IMR-90 (cell line): ENCODE results near the gene NPDC1. TPM values are rescaled to one million over a fixed set of nuclear protein-coding genes. Genes with fewer than 3 reads are reported as not detected.
A peak's percentile ranks its signal among the peaks of the same experiment; 100 is the strongest.

Source experiments
- ATAC-seq: fragments of 200-7000 bp; cut with Tn5 transposase; 2 replicates; pipeline ENCODE4 v1.9.1; 2020; ENCODE audit warnings: low read depth, mild to moderate bottlenecking, moderate library complexity
- BruUV-seq: library from RNA; stranded (reverse); fragments of 400-500 nt; replicated peaks from 2 replicates; lab custom pipeline; 2021; lab: Mats Ljungman, UMichigan
- CTCF ChIA-PET: fragments of 300-600 bp; formaldehyde crosslinking; extraction: SDS; loops from one replicate; lab custom pipeline; 2021; ENCODE audit warnings: antibody characterized with exemption; lab: Yijun Ruan, JAX
- POLR2A ChIA-PET: fragments of 300-600 bp; sonication (Branson Sonifier 250); formaldehyde crosslinking; loops from one replicate; lab custom pipeline; 2022; ENCODE audit warnings: antibody characterized with exemption; ENCODE audit not compliant: unreplicated experiment; lab: Charles Lee
- DNase-seq: peaks from one replicate; pipeline ENCODE4 v3.0.0; 2013
- H2AFZ ChIP-seq: replicated peaks from 2 replicates; pipeline ENCODE3; 2013; ENCODE audit warnings: low read length, mild to moderate bottlenecking; ENCODE audit not compliant: poor library complexity
- H2AK5ac ChIP-seq: 2 replicates; pipeline ENCODE4 v1.6.1; 2013; ENCODE audit warnings: low read depth, low read length, inconsistent platforms
- H2AK9ac ChIP-seq: replicated peaks from 2 replicates; pipeline ENCODE3; 2013; ENCODE audit warnings: mild to moderate bottlenecking, low read depth, low read length, moderate library complexity; ENCODE audit not compliant: poor library complexity
- H2BK120ac ChIP-seq: 2 replicates; pipeline ENCODE4 v1.6.1; 2013; ENCODE audit warnings: low read depth, low read length, inconsistent platforms
- H2BK15ac ChIP-seq: 3 replicates; pipeline ENCODE4 v1.6.1; 2013; ENCODE audit warnings: low read depth, low read length, inconsistent platforms
- H2BK20ac ChIP-seq: 2 replicates; pipeline ENCODE4 v1.6.1; 2013; ENCODE audit warnings: low read depth, mild to moderate bottlenecking, inconsistent platforms, low read length, moderate library complexity
- H2BK5ac ChIP-seq: 2 replicates; pipeline ENCODE4 v1.6.1; 2013; ENCODE audit warnings: mild to moderate bottlenecking, low read depth, low read length, inconsistent platforms; ENCODE audit not compliant: poor library complexity, severe bottlenecking
- H3K14ac ChIP-seq: replicated peaks from 2 replicates; pipeline ENCODE4 v1.6.1; 2013; ENCODE audit warnings: low read depth, low read length, inconsistent platforms
- H3K18ac ChIP-seq: 2 replicates; pipeline ENCODE4 v1.6.1; 2013; ENCODE audit warnings: low read depth, low read length, control low read depth
- H3K23ac ChIP-seq: 2 replicates; pipeline ENCODE4 v1.6.1; 2013; ENCODE audit warnings: low read depth, low read length, inconsistent platforms
- H3K27ac ChIP-seq: 2 replicates; pipeline ENCODE4 v1.5.1; 2013; ENCODE audit warnings: mild to moderate bottlenecking, control low read depth, low read length; ENCODE audit not compliant: insufficient read depth
- H3K27me3 ChIP-seq: 2 replicates; pipeline ENCODE4 v1.6.1; 2013; ENCODE audit warnings: low read length; ENCODE audit not compliant: control insufficient read depth, insufficient read depth
- H3K36me3 ChIP-seq: 2 replicates; pipeline ENCODE4 v1.6.1; 2013; ENCODE audit warnings: low read length, mixed read lengths; ENCODE audit not compliant: control insufficient read depth, insufficient read depth
- H3K4ac ChIP-seq: 2 replicates; pipeline ENCODE4 v1.6.1; 2013; ENCODE audit warnings: low read depth, low read length, inconsistent platforms
- H3K4me1 ChIP-seq: 2 replicates; pipeline ENCODE4 v1.6.1; 2013; ENCODE audit warnings: low read length, mixed read lengths; ENCODE audit not compliant: control insufficient read depth, insufficient read depth
- H3K4me2 ChIP-seq: 2 replicates; pipeline ENCODE4 v1.6.1; 2013; ENCODE audit warnings: low read depth, mild to moderate bottlenecking, control low read depth, low read length, moderate library complexity
- H3K4me3 ChIP-seq: 2 replicates; pipeline ENCODE4 v1.5.1; 2013; ENCODE audit warnings: low read depth, mild to moderate bottlenecking, control low read depth, low read length, moderate library complexity; ENCODE audit not compliant: insufficient read depth
- H3K56ac ChIP-seq: 2 replicates; pipeline ENCODE4 v1.6.1; 2013; ENCODE audit warnings: low read length, inconsistent platforms; ENCODE audit not compliant: insufficient read depth; ENCODE audit errors: extremely low read depth
- H3K79me1 ChIP-seq, 2 experiments: 2 replicates each; pipeline ENCODE4 v1.6.1; 2013; ENCODE audit warnings: low read length in 2 of 2, inconsistent platforms in 1 of 2, low read depth in 1 of 2
- H3K9ac ChIP-seq: 2 replicates; pipeline ENCODE4 v1.6.1; 2013; ENCODE audit warnings: low read depth, low read length, control low read depth
- H3K9me1 ChIP-seq: 2 replicates; pipeline ENCODE4 v1.6.1; 2013; ENCODE audit warnings: low read length, inconsistent platforms; ENCODE audit not compliant: insufficient read depth
- H3K9me3 ChIP-seq: 2 replicates; pipeline ENCODE4 v1.6.1; 2013; ENCODE audit warnings: low read length; ENCODE audit not compliant: control insufficient read depth, insufficient read depth
- H4K20me1 ChIP-seq: 2 replicates; pipeline ENCODE4 v1.6.1; 2013; ENCODE audit warnings: low read length, inconsistent platforms; ENCODE audit not compliant: insufficient read depth
- H4K5ac ChIP-seq: 2 replicates; pipeline ENCODE4 v1.6.1; 2013; ENCODE audit warnings: mild to moderate bottlenecking, low read depth, low read length, control low read depth
- H4K8ac ChIP-seq, 2 experiments: 2 replicates each; pipeline ENCODE4 v1.6.1; 2013; ENCODE audit warnings: low read depth in 2 of 2, low read length in 2 of 2, control low read depth in 1 of 2, inconsistent platforms in 1 of 2
- H4K91ac ChIP-seq: 2 replicates; pipeline ENCODE4 v1.6.1; 2013; ENCODE audit warnings: low read depth, low read length, inconsistent platforms; ENCODE audit not compliant: insufficient read depth
- CEBPB ChIP-seq: IDR thresholded peaks from 2 replicates; pipeline ENCODE4 v1.6.1; 2012; ENCODE audit warnings: low read depth, low read length, improper control_type of control experiment
- CTCF ChIP-seq: conservative IDR thresholded peaks from 2 replicates; pipeline ENCODE4 v1.5.1; 2012; ENCODE audit warnings: mild to moderate bottlenecking, low read depth, low read length, improper control_type of control experiment
- ELK1 ChIP-seq: fragments of 150-350 bp; IDR thresholded peaks from 2 replicates; pipeline ENCODE4 v1.6.1; 2016; ENCODE audit warnings: low read depth, mild to moderate bottlenecking, low read length, moderate library complexity, borderline replicate concordance
- FOS ChIP-seq: fragments of 150-350 bp; IDR thresholded peaks from 2 replicates; pipeline ENCODE4 v1.6.1; 2016; ENCODE audit warnings: low read depth, low read length
- MAFK ChIP-seq: IDR thresholded peaks from 2 replicates; pipeline ENCODE4 v1.6.1; 2012; ENCODE audit warnings: low read depth, low read length, improper control_type of control experiment
- MXI1 ChIP-seq: IDR thresholded peaks from 2 replicates; pipeline ENCODE4 v1.6.1; 2012; ENCODE audit warnings: low read depth, mild to moderate bottlenecking, low read length, moderate library complexity, borderline replicate concordance
- NFE2L2 ChIP-seq: fragments of 150-350 bp; IDR thresholded peaks from 2 replicates; pipeline ENCODE4 v1.6.1; 2016; ENCODE audit warnings: low read depth, mild to moderate bottlenecking, low read length
- POLR2A ChIP-seq: IDR thresholded peaks from 2 replicates; pipeline ENCODE4 v1.6.1; 2012; ENCODE audit warnings: mild to moderate bottlenecking, low read depth, low read length
- RAD21 ChIP-seq: IDR thresholded peaks from 2 replicates; pipeline ENCODE4 v1.6.1; 2012; ENCODE audit warnings: low read length, improper control_type of control experiment
- RCOR1 ChIP-seq: IDR thresholded peaks from 2 replicates; pipeline ENCODE4 v1.6.1; 2012; ENCODE audit warnings: mild to moderate bottlenecking, low read length, improper control_type of control experiment; ENCODE audit not compliant: insufficient replicate concordance
- RFX5 ChIP-seq: IDR thresholded peaks from 2 replicates; pipeline ENCODE4 v1.8.0; 2012; ENCODE audit warnings: low read depth, mild to moderate bottlenecking, low read length, moderate library complexity
- SMC3 ChIP-seq: fragments of 150-350 bp; IDR thresholded peaks from 2 replicates; pipeline ENCODE4 v1.6.1; 2016; ENCODE audit warnings: low read depth, mild to moderate bottlenecking, antibody characterized with exemption, low read length, moderate library complexity
- USF2 ChIP-seq: fragments of 150-350 bp; IDR thresholded peaks from 2 replicates; pipeline ENCODE4 v1.6.1; 2017; ENCODE audit warnings: mild to moderate bottlenecking, antibody characterized with exemption, low read length, low read depth
- WGBS, 2 experiments: methylation state at CpG; one replicate each; pipeline versions ENCODE4 v1.1.5 to v1.1.7; 2013; ENCODE audit warnings: missing lambda C conversion rate in 2 of 2; ENCODE audit not compliant: insufficient read length in 1 of 2; ENCODE audit errors: extremely low coverage in 2 of 2; 5-methylcytosine and 5-hydroxymethylcytosine counted together
- dilution Hi-C: fragments of 300-500 bp; cut with HindIII; formaldehyde crosslinking; loops from one replicate; pipeline ENCODE4 v1.14.3; 2018; ENCODE audit warnings: low sequenced_read_pairs; ENCODE audit not compliant: unreplicated experiment
- in situ Hi-C: fragments of 300-500 bp; cut with MboI; formaldehyde crosslinking; loops from 3 replicates; pipeline ENCODE4 v1.14.3; 2019; ENCODE audit warnings: low sequenced_read_pairs, inconsistent platforms, mixed read lengths
- intact Hi-C: fragments of 100-400 bp; cut with micrococcal nuclease; formaldehyde crosslinking; loops from 2 replicates; pipeline ENCODE4 v1.10.0; 2022
- polyA plus RNA-seq, 3 experiments: library from polyadenylated mRNA; depleted of rRNA; stranded (reverse); fragments of >200 nt; gene quantifications; 2 replicates each; pipeline ENCODE4 v1.2.3, GENCODE V29; 2012; ENCODE audit warnings: low replicate concordance in 1 of 3
- total RNA-seq: library from RNA; depleted of rRNA; stranded (reverse); fragments of >200 nt; gene quantifications from 2 replicates; pipeline ENCODE4 v1.2.3, GENCODE V29; 2012

NPDC1 gene
- total and polyA plus RNA-seq, 2 of the 4 experiments (the other 2 are of a cell fraction): 2.7 to 58.1 TPM

GRCh38 chr9:137055385-137056364 is 9.7 kb upstream of the NPDC1 start:
- ChIA-PET POLR2A (no interaction called here), CTCF (interaction anchor here (0.8 to 1.4 kb wide), 3 partner anchors 8 to 12 kb away, joined by 3 to 6 read pairs (median 4); partner anchors contain the start of gene NPDC1)
- TF ChIP-seq ELK1 (no peak), POLR2A (no peak), NFE2L2 (no peak), FOS (no peak), CEBPB (no peak), RFX5 (no peak), RCOR1 (no peak), USF2 (no peak), MAFK (no peak), MXI1 (no peak), RAD21 (no peak), CTCF (no peak), SMC3 (no peak)
- Histone ChIP-seq H3K56ac (no peak overlapping the region), H3K79me1 (no peaks in the 10 kb centered on the region), H3K36me3 (no peaks in the 10 kb centered on the region), H2AFZ (peak overlapping the region; percentile 43), H3K23ac (no peak overlapping the region; the same call in 1 of the 2 replicates), H3K4me2 (no peak overlapping the region; the same call in 1 of the 2 replicates), H3K4ac (no peak overlapping the region), H4K20me1 (no peaks in the 10 kb centered on the region), H2BK5ac (no peak overlapping the region), H3K4me3 (no peak overlapping the region), H3K9ac (no peak overlapping the region), H2AK9ac (peak overlapping the region; percentile 50), H2BK120ac (no peak overlapping the region), H3K18ac (no peak overlapping the region), H3K14ac (no peak overlapping the region), H3K9me3 (no peaks in the 10 kb centered on the region), H3K4me1 (peaks cover 3% of the 10 kb centered on the region; the same call in 1 of the 2 replicates), H3K27ac (no peak overlapping the region), H2BK15ac (no peak overlapping the region), H2BK20ac (no peak overlapping the region), H2AK5ac (no peak overlapping the region; the same call in 1 of the 2 replicates), H4K5ac (no peak overlapping the region), H3K9me1 (no peaks in the 10 kb centered on the region), H4K91ac (no peak overlapping the region), H4K8ac (no peak overlapping the region), H3K27me3 (peaks cover 54% of the 10 kb centered on the region)
- intact Hi-C loops (no loop called here), in situ Hi-C loops (no loop called here), dilution Hi-C loops (no loop called here)
- DNase-seq: peak; percentile 41
- WGBS, 2 experiments: 34% methylated on average over 11 of the region's 28 CpGs; no CpG with 5 or more reads in 1 of the 2 experiments
- ATAC-seq: peak; percentile 82
- BruUV-seq: no TSS peak
